DOHH2 (cell line): ENCODE data around the gene NAB2.

Experiments used
- CTCF ChIP-seq: fragments of 200-600 bp; sonication (generic); IDR thresholded peaks from one replicate; pipeline ENCODE4 v1.5.1; 2014; ENCODE audit warnings: antibody characterized with exemption, mild to moderate bottlenecking, low read depth, low read length; ENCODE audit not compliant: poor library complexity, severe bottlenecking
- EZH2phosphoT487 ChIP-seq: fragments of 200-600 bp; sonication (generic); IDR thresholded peaks from 2 replicates; pipeline ENCODE4 v1.6.1; 2017; ENCODE audit warnings: borderline replicate concordance, mild to moderate bottlenecking, antibody characterized with exemption, low read length, moderate library complexity, mixed read lengths

- TF ChIP-seq EZH2phosphoT487 (no peak), CTCF (no peak)
These were observed 42.7 kb upstream of the NAB2 start for GRCh38 chr12:57046086-57046791.
